Measurements from ENCODE around the gene MEFV.
"Not testable (repeated sequence)": the region's sequence is repeated elsewhere in the genome, so short reads cannot be mapped to it uniquely, and the experiment has no call there.

The MEFV gene

DNA sequence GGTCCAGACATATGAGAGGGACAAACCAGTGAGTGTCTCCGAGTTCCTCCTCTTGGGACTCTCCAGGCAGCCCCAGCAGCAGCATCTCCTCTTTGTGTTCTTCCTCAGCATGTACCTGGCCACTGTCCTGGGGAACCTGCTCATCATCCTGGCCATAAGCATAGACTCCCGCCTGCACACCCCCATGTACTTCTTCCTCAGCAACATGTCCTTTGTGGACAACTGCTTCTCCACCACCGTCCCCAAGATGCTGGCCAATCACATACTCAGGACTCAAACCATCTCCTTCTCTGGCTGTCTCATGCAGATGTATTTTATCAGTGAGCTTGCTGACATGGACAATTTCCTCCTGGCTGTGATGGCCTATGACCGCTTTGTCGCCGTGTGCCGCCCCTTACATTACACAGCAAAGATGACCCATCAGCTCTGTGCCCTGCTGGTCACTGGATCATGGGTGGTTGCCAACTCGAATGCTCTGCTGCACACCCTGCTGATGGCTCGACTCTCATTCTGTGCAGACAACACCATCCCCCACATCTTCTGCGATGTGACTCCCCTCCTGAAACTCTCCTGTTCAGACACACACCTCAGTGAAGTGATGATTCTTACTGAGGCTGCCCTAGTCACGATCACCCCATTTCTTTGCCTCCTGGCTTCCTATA, 40.7 kb downstream of the MEFV start:
- DNase-seq: no peak

DNA sequence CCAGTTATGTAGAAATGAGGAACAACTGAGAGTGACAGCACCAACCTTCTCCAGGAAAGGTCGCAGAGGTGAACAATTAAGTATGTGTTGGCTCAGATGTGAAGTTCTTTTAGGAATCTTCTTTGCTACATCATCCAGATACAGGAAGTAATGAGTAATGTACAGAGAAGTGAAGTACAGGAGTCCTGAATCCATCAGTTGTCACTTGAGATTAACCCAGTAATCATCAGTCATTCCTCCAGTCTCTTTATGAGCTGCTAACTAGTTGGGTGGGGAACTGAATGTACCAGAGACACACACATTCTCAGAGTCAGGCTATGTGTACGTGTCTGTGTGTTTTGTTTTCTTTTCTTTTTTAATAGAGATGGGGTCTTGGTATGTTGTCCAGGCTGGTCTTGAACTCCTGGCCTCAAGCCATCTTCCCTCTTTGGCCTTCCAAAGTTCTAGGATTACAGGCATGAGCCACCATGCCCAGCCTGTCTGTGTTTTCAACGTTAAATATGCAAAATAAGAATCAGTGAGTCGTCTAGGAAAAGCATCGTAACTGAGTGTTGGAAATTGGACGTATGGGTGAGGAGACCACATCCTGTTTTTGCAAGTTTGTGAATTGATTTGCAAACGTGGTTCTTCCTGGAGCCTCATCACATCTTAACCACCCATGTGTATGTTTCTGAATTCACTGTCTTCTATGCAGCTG, 41.4 kb downstream of the MEFV start:
- peak; percentile 75 for DNase-seq

DNA sequence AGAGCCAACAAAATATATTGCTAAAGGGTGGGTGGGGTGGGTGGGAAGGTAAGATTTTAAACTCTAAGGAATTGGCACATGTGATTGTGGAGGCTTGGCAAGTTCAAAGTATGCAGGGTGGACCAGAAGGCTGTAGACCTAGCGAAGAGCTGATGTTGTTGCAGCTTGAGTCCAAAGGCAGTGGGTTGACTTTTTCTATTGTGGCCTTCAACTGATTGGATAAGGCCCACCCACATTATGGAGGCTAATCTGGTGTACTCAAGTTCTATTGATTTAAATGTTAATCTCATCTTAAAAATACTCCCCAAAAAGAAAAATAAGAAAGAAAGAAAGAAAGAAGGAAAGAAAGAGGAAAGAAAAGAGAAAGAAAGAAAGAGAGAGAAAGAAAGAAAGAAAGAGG, 43.9 kb downstream of the MEFV start:
- no peak for DNase-seq

DNA sequence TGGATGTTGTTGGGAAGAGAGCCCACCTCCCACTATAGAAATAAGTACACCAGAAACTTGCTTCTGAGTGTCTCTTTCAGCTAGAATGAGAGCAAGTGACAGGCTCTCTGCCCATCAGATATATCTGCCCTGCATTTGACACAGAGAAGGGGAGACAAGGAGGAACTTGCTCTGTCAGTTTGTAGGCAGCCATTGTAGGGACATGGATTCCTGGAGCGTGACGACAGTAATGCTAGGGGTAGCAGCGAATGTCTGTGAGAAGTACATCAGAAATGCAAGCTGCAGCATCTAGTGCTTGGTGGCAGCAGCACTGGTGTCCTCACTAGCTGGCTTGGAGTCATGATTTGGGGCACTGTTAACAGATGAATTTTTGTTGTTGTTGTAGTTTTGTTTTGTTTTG, 44.4 kb downstream of the MEFV start:
- DNase-seq: no peak

DNA sequence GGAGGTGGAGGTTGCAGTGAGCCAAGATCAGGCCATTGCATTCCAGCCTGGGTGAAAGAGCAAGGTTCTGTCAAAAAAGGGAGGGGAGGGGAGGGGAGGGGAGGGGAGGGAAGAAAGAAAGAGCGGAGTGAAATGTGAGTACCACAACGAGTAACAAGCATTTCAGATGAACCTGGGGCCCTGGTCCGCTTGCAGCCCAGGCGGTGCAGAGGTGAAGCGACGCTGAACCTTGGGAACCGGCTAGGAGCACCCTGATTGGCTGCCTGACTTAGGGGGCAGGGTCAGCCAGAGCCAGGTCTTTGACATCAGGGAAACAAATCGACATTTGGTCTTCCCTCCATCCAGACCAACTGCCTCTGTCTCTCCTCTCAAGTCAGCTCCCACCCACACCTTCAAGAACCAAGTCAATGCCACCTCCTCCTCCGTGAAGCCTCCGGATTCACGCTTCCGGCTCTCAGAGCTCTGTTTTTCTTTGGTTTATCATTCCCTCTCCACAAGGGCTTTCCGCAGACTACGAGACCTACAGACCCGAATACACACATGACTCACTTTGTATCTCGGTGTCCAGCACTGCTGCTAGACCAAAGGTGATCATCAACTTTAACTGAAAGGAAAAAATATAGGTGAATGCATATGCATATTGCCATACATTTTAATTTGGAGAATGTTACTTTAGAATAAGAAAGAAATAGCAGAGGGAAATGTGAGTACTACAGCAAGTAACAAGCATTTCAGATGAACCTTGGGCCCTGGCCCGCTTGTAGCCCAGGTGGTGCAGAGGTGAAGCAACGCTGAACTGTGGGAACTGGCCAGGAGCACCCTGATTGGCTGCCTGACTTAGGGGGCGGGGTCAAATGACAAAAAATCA, 49.1 kb downstream of the MEFV start:
- DNase-seq: no peak

DNA sequence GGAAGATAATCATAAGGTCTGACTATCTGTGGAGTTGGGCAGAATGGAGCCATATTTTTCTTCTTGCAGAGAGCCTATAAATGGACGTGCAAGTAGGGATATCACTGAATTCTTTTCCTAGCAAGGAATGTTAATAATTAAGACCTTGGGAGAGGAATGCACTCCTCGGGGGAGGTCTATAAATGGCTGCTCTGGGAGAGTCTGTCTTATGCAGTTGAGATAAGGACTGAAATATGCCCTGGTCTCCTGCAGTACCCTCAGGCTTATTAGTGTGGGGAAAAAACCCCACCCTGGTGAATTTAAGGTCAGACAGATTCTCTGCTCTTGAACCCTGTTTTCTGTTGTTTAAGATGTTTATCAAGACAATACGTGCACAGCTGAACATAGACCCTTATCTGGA, 50.5 kb downstream of the MEFV start:
- not testable (repeated sequence) for DNase-seq

DNA sequence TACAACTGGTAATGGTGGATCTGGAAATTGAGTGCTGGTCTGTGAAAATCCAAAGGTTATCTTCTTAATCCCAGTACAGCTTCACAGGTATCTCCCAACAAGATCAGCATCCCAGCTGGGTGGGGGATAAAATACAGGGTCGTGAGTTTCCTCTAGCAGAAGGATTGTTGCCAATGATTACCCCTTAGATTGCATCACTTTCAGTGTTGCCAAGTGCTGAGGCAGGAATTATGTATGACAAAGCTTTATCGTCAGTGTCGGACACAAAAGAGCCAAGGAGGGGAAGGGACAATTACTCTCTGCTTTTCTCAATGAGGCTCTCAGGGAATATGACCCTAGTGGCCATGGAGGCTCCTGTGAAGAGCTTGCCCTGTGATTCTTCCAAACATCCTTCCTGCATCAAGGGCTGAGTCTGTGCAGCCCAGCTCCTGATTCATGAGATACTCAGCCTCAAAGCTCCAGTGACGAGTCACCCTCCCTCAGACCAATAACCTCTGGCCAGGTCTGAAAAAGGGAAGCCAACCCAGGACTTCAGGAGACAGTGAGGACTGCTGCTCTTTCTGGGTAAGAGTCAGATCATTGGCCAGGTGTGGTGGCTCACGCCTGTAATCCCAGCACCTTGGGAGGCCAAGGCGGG, 53.4 kb downstream of the MEFV start:
- DNase-seq: no peak

DNA sequence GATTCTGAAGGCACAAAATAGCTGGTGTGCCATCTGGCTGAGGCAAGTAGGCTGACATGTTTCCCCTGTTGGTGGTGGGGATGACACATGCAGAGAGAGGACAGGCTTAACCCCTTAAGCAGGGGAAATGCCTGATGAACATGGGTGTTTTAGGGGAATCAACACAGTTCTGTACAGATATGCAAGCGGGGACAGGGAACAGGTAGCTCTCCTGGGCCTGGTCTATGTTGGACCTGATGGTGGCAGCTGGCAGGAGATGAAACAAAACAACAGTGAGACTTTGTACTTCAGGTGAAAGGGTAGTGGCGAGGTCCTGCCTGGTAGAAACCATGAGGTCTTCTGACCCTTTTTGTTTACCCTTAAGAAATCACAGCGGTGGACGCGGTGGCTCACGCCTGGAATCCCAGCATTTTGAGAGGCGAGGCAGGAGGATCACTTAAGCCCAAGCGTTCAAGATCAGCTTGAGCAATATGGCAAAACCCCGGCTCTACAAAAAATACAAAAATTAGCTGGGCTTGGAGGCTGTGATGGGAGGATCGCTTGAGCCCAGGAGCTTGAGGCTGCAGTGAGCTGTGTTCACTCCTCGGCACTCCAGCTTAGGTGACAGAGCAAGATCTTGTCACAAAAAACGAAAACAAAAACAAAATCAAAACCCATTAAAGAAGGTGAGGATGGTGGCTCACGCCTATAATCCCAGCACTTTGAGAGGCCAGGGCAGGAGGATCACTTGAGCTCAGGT, 57.9 kb downstream of the MEFV start:
- DNase-seq: no peak

DNA sequence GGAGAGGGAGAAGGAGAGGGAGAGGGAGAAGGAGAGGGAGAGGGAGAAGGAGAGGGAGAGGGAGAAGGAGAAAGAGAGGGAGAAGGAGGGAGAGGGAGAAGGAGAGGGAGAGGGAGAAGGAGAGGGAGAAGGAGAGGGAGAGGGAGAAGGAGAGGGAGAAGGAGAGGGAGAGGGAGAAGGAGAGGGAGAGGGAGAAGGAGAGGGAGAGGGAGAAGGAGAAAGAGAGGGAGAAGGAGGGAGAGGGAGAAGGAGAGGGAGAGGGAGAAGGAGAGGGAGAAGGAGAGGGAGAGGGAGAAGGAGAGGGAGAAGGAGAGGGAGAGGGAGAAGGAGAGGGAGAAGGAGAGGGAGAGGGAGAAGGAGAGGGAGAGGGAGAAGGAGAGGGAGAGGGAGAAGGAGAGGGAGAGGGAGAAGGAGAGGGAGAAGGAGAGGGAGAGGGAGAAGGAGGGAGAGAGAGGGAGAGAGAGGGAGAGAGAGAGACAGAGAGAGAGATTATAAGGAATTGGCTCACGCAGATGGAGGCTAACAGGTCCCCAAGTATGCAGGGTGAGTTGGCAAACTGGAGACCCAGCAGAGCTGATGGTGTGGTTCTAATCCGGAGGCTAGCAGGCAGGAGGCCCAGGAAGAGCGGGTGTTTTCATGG, 58.6 kb downstream of the MEFV start:
- not testable (repeated sequence) for DNase-seq

DNA sequence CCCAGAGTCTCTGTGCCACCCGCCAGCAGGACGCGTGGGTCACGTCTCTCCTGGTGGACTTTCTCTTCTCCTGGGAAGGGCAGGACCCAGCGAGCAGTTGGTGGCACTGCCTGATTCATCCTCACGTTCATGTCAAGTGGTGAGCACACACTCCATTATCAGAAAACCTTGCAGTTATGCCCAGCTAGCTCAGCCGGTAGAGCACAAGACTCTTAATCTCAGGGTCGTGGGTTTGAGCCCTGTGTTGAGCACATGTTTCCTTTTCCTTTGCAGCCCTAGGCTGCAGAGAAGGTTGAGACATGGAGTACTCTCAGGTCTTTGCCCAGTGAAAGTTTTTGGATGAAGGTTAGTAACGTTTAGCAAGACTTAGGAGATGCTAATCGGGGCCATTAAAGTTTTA, 60.5 kb downstream of the MEFV start:
- DNase-seq: no peak

DNA sequence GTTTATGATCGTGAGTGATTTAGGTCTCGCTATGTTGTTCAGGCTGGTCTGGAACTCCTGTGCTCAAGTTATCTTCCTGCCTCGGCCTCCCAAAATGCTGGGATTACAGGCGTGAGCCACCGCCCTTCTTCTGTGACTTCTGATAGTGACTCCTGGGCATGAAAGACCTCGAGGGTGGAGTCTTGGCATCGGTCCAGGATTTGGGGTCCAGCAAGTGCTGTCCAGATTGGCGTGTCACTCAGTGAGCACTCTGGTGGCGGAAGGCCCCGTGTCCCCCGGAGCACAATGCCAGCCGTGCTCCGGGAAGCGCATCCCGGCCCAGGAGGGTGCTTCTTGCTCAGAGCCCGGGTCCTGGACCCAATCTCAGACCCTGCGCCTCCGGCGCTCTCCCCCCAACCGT, 61.6 kb downstream of the MEFV start:
- no peak for DNase-seq

DNA sequence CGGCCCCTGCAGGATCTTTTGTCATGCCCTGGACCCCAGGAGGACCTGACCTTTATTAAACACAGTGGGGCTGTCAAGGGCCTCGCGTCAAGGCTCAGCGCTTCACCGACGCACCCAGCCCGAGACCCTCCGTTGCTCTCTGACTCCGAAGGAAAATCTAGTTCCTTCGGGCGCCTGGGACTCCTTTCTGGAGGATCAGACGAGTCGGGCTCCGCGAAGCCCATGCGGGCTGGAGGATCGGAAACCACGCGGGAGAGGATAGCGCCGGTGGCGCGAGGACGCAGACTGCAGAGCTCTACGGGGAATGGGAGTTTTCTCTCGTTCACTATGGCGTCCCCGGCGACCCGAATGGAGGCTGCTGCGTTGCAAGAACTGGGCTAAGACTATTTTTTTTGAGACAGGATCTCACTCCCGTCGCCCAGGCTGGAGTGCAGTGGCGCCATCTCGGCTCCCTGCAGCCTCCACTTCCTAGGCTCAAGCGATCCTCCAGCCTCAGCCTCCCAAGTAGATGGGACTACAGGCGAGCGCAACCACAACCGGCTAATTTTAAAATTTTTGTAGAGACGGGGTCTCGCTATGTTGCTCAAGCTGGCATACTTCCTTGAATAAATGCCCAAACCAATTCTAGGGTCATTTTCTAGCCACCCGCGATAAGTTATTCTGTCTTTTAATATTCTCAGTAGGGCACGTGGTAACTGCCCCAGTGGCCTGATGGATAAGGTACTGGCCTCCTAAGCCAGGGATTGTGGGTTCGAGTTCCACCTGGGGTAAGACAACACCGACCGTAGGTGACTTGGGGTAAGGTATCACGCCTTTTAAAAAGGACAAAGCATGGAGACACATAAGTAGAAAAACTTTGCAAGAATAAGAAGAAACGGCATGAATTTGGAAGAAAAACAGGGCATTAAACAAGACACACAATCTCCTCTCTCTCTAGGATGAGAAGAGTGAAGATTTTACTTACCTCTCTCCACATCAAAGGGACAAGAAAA, 62.9 kb downstream of the MEFV start:
- DNase-seq: no peak

DNA sequence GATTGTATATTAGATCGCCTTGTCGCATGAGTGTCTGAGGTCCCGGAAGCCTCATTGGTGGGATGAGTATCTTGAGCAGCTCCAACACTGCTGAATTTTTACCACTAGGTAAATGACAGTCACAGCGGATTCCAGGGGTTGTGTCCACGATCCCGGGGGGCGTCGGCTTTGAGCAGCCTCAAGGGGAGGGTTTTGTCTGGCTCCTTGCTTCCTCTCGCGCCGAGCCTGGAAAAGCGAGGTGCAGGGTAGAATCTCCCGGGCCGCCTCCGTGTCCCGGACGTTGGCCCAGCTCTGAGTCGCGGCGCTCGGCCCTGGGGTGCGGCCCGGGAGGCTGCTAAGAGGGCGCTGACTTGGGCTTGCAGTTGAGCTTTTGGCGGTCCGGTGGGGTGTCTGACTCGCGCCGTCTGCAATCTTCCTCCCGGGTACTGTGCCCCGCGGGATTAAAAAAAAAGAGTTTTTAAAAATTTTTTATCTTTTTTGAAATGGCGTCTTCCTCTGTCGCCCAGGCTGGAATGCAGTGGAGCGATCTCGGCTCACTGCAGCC, 63.9 kb downstream of the MEFV start:
- no peak for DNase-seq

Data from central memory CD4-positive, alpha-beta T cell (primary cell).